ENCODE data around the gene UBA1.

UBA1 gene

GRCh38 chrX:47224896-47225290 is 31.3 kb downstream of the UBA1 start:
- Mint-ChIP-seq H3K27me3 (no peaks in the 10 kb centered on the region), H3K36me3 (peaks cover 7% of the 10 kb centered on the region), H3K9me3 (no peaks in the 10 kb centered on the region), H3K4me3 (no peak overlapping the region), H3K4me1 (peaks cover 18% of the 10 kb centered on the region), H3K27ac (no peak overlapping the region)

GRCh38 chrX:47226071-47226470 is 32.4 kb downstream of the UBA1 start:
- Mint-ChIP-seq H3K9me3 (no peaks in the 10 kb centered on the region), H3K36me3 (peaks cover 9% of the 10 kb centered on the region), H3K4me1 (peaks cover 7% of the 10 kb centered on the region), H3K27ac (no peak overlapping the region), H3K27me3 (no peaks in the 10 kb centered on the region), H3K4me3 (no peak overlapping the region)

- H3K4me3 Mint-ChIP-seq, result no peak overlapping the region
- peaks cover 6% of the 10 kb centered on the region for H3K4me1 Mint-ChIP-seq
- no peaks in the 10 kb centered on the region for H3K27me3 Mint-ChIP-seq
- no peaks in the 10 kb centered on the region for H3K9me3 Mint-ChIP-seq
- H3K36me3 Mint-ChIP-seq, result peaks cover 9% of the 10 kb centered on the region
- peak overlapping the region; percentile 51 for H3K27ac Mint-ChIP-seq
Observed at GRCh38 chrX:47226531-47227333, 33.1 kb downstream of the UBA1 start.

- H3K4me1 Mint-ChIP-seq, result peaks cover 1% of the 10 kb centered on the region
- no peak overlapping the region for H3K4me3 Mint-ChIP-seq
- H3K9me3 Mint-ChIP-seq, result no peaks in the 10 kb centered on the region
- peaks cover 9% of the 10 kb centered on the region for H3K36me3 Mint-ChIP-seq
- H3K27me3 Mint-ChIP-seq, result no peaks in the 10 kb centered on the region
- no peak overlapping the region for H3K27ac Mint-ChIP-seq
Observed at GRCh38 chrX:47227334-47227583, 33.6 kb downstream of the UBA1 start.

GRCh38 chrX:47228550-47229270 is 35.1 kb downstream of the UBA1 start:
- peaks cover 9% of the 10 kb centered on the region for H3K36me3 Mint-ChIP-seq

GRCh38 chrX:47229427-47229826 is 35.8 kb downstream of the UBA1 start:
- H3K9me3 Mint-ChIP-seq, result no peaks in the 10 kb centered on the region
- no peak overlapping the region for H3K4me3 Mint-ChIP-seq
- peaks cover 9% of the 10 kb centered on the region for H3K36me3 Mint-ChIP-seq
- no peaks in the 10 kb centered on the region for H3K27me3 Mint-ChIP-seq
- no peak overlapping the region for H3K27ac Mint-ChIP-seq
- H3K4me1 Mint-ChIP-seq, result peaks cover 4% of the 10 kb centered on the region

More at GRCh38 chrX:47228550-47229270, 35.1 kb downstream of the UBA1 start:
- no peak overlapping the region for H3K27ac Mint-ChIP-seq
- H3K9me3 Mint-ChIP-seq, result no peaks in the 10 kb centered on the region
- H3K4me3 Mint-ChIP-seq, result no peak overlapping the region
- peaks cover 4% of the 10 kb centered on the region for H3K4me1 Mint-ChIP-seq
- no peaks in the 10 kb centered on the region for H3K27me3 Mint-ChIP-seq

- peaks cover 8% of the 10 kb centered on the region for H3K4me1 Mint-ChIP-seq
- H3K27me3 Mint-ChIP-seq, result no peaks in the 10 kb centered on the region
- H3K36me3 Mint-ChIP-seq, result peaks cover 9% of the 10 kb centered on the region
- peak overlapping the region; percentile 23 for H3K27ac Mint-ChIP-seq
- no peak overlapping the region for H3K4me3 Mint-ChIP-seq
- no peaks in the 10 kb centered on the region for H3K9me3 Mint-ChIP-seq
Observed at GRCh38 chrX:47230136-47230868, 36.7 kb downstream of the UBA1 start.

- Mint-ChIP-seq H3K9me3 (no peaks in the 10 kb centered on the region), H3K27me3 (no peaks in the 10 kb centered on the region), H3K27ac (peak overlapping the region; percentile 87), H3K4me1 (peaks cover 17% of the 10 kb centered on the region), H3K4me3 (no peak overlapping the region), H3K36me3 (peaks cover 11% of the 10 kb centered on the region)
Observed at GRCh38 chrX:47231167-47231566, 37.5 kb downstream of the UBA1 start.

GRCh38 chrX:47232197-47232802 is 38.7 kb downstream of the UBA1 start:
- peaks cover 19% of the 10 kb centered on the region for H3K4me1 Mint-ChIP-seq
- peaks cover 9% of the 10 kb centered on the region for H3K36me3 Mint-ChIP-seq
- peak overlapping the region; percentile 98 for H3K27ac Mint-ChIP-seq
- peak overlapping the region; percentile 91 for H3K4me3 Mint-ChIP-seq
- H3K27me3 Mint-ChIP-seq, result no peaks in the 10 kb centered on the region
- no peaks in the 10 kb centered on the region for H3K9me3 Mint-ChIP-seq

GRCh38 chrX:47232803-47233332 is 39.2 kb downstream of the UBA1 start, which contains the start of gene USP11:
USP11 (plus strand) TSS chrX:47233009; CDS start chrX:47233044, 35 bp downstream.
- Mint-ChIP-seq H3K4me1 (peaks cover 19% of the 10 kb centered on the region), H3K27ac (peak within 1 kb of the TSS; percentile 98), H3K4me3 (peak within 1 kb of the TSS; percentile 91), H3K9me3 (no peaks in the 10 kb centered on the region), H3K27me3 (no peaks in the 10 kb centered on the region), H3K36me3 (peaks cover 9% of the 10 kb centered on the region)

GRCh38 chrX:47233333-47234113 is 39.9 kb downstream of the UBA1 start:
- peak overlapping the region; percentile 91 for H3K4me3 Mint-ChIP-seq
- peaks cover 19% of the 10 kb centered on the region for H3K4me1 Mint-ChIP-seq
- H3K27me3 Mint-ChIP-seq, result no peaks in the 10 kb centered on the region
- H3K9me3 Mint-ChIP-seq, result no peaks in the 10 kb centered on the region
- peak overlapping the region; percentile 98 for H3K27ac Mint-ChIP-seq
- H3K36me3 Mint-ChIP-seq, result peaks cover 9% of the 10 kb centered on the region

GRCh38 chrX:47234583-47234982 is 41.0 kb downstream of the UBA1 start:
- no peaks in the 10 kb centered on the region for H3K27me3 Mint-ChIP-seq
- H3K9me3 Mint-ChIP-seq, result no peaks in the 10 kb centered on the region
- peaks cover 19% of the 10 kb centered on the region for H3K4me1 Mint-ChIP-seq
- H3K36me3 Mint-ChIP-seq, result peaks cover 6% of the 10 kb centered on the region
- peak overlapping the region; percentile 88 for H3K27ac Mint-ChIP-seq
- peak overlapping the region; percentile 60 for H3K4me3 Mint-ChIP-seq

GRCh38 chrX:47235691-47236103 is 42.1 kb downstream of the UBA1 start:
- H3K36me3 Mint-ChIP-seq, result peaks cover 2% of the 10 kb centered on the region
- no peaks in the 10 kb centered on the region for H3K9me3 Mint-ChIP-seq
- H3K4me1 Mint-ChIP-seq, result peaks cover 19% of the 10 kb centered on the region
- H3K4me3 Mint-ChIP-seq, result peak overlapping the region; percentile 63
- H3K27me3 Mint-ChIP-seq, result no peaks in the 10 kb centered on the region
- H3K27ac Mint-ChIP-seq, result peak overlapping the region; percentile 95

- Mint-ChIP-seq H3K27me3 (no peaks in the 10 kb centered on the region), H3K9me3 (no peaks in the 10 kb centered on the region), H3K36me3 (peaks cover 2% of the 10 kb centered on the region), H3K27ac (no peak overlapping the region), H3K4me3 (no peak overlapping the region), H3K4me1 (peaks cover 15% of the 10 kb centered on the region)
Observed at GRCh38 chrX:47239199-47239598, 45.6 kb downstream of the UBA1 start.
